Measurements from ENCODE around the gene WDR77.

- TF ChIP-seq CTCF (conservative IDR thresholded peaks at IDR 0.05; ENCODE audit: low read length) = no peak
- TF ChIP-seq EZH2phosphoT487 (IDR thresholded peaks at IDR 0.05; ENCODE audit: borderline replicate concordance) = no peak
These were observed 20.5 kb upstream of the WDR77 start for GRCh38 chr1:111469539-111469938.
